T-helper 1 cell treated with Interleukin-12 subunit alpha and Interleukin-12 subunit beta and Interleukin-4 antibody, amounts not matched to agents 30 ng/mL and 1 ng/mL, for 36 hours (primary cell): Measurements from ENCODE around the gene TRIO. TPM values are rescaled to one million over a fixed set of nuclear protein-coding genes. Genes with fewer than 3 reads are reported as not detected.

Experiments
- intact Hi-C: fragments of 100-400 bp; cut with micrococcal nuclease; formaldehyde crosslinking; loops from one replicate; pipeline ENCODE4 v1.15.1; 2024
- total RNA-seq: library from RNA; stranded (reverse); gene quantifications from 2 replicates; pipeline ENCODE4 v1.2.3, GENCODE V29; 2022

TRIO gene
- total RNA-seq, 1 donor from 2014 or later, result 12.9 TPM

DNA sequence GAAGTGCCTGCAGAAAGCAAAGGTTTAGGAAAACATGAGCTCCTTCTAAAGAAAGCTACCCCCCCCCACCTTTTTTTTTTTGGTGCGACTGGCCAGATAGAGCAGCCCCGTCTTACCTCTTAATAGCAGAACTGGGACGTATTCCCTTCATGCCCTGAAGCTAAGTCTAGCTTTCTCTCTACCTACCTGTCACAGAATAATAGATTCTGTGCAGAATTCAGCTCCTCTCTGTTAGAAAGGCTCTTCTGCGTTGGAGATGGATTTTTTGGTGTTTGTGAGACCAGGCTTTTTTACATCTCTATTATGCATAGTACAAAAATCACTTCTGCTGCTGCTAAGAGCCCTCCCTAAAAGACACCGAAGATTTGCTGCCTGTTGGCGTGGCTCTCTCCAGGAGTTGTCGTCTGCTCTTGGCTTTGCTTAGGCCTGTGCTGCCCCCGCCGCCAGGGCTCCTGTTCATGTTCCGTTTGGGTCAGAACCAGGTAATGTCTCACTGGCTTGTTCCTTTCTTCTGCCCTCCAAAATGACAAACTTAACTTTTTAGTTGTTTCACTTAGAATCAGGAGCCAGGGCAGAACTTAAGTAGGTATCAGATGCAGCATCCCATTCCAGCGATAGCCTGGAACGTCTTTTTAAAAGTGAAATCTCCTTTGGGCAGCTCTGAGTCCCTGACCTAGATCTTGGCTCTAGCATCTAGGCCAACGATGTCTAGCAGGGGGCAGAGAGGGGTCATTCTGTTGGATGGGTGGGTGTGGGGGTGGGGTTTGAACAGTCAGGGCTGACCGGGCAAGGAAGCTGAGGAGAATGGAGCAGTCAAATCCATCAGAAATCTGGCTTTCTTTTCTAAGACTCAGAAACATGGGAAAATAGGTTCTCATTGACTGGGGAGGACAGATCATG is 2.5 kb downstream of the TRIO start:
- intact Hi-C loops, result loop anchor here (2.0 to 10.0 kb wide), 5 partner anchors 67 to 849 kb away; no protein-coding TSS in a partner anchor

GRCh38 chr5:14146725-14147124 is 3.6 kb downstream of the TRIO start:
- intact Hi-C loops, result loop anchor here (10.0 kb wide), 4 partner anchors 132 to 848 kb away; no protein-coding TSS in a partner anchor

GRCh38 chr5:14147210-14147609 is 4.1 kb downstream of the TRIO start:
- intact Hi-C loops, result loop anchor here (10.0 kb wide), 4 partner anchors 132 to 848 kb away; no protein-coding TSS in a partner anchor

GRCh38 chr5:14148483-14148882 is 5.3 kb downstream of the TRIO start:
- intact Hi-C loops, result loop anchor here (10.0 kb wide), 4 partner anchors 134 to 846 kb away; no protein-coding TSS in a partner anchor

- intact Hi-C loops, result loop anchor here (10.0 kb wide), 4 partner anchors 134 to 846 kb away; no protein-coding TSS in a partner anchor
Observed at GRCh38 chr5:14148890-14149671, 5.9 kb downstream of the TRIO start.

- intact Hi-C loops, result loop anchor here (10.0 kb wide), 4 partner anchors 135 to 845 kb away; no protein-coding TSS in a partner anchor
Observed at GRCh38 chr5:14149672-14150274, 6.6 kb downstream of the TRIO start.

DNA sequence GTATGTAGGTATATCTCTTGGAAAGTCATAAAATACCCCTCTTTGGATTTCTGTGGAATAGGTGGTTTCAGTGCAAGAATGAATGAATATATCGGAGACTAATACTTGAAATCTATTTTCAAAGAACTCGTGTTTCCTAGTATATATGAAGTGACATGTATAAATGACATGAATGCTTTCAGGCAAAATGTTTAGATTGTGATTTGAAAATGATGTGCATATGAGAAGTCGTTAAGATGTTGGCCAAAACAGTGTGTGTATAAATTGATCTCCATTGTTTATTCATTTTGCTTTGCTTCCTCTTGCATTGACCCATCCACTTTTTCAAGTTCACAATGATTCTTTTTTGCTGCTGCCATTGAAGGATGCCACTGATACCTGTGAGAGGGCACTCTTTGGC is 8.3 kb downstream of the TRIO start:
- intact Hi-C loops, result no loop called here

DNA sequence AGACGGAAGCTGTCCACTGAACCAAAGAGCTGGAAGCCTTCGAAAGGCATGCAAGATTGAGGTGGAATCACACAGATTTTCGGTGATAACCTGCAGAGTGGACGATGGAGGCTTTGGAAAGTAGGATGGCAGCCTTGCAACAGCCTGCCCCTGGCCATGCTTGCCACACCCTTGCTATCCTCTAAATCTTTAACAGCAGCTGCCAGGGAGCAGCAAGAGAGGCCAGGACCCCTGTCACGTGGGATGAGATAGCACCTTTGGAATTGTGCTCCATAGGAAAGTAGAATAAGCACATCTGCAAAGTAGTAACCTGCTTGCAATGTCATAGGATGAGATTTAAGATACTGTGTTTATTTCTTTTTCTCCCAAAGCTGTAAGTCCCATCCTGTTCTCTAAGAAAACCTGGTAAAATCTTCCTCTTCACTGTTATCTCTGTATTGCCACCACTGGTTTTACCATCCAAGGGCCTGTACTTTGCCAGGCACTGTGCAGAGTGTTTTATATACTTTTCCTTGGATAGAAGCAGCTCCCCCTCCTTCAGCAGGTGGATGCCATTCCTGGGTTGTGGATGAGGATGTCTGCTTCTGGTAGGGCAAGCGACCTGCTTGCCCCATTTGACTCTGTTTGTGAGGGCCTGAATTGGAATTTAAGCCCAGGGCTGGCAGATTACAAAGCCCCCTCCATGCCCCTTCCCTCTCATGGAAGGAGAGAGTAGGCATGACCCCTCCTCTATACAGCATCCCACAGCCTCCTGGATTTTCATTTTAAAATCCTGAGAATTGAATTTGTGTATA is 10.1 kb downstream of the TRIO start:
- intact Hi-C loops, result no loop called here

GRCh38 chr5:14153932-14154731 is 11.0 kb downstream of the TRIO start:
- intact Hi-C loops, result no loop called here

- intact Hi-C loops, result no loop called here
Observed at GRCh38 chr5:14155075-14155474, 11.9 kb downstream of the TRIO start.

DNA sequence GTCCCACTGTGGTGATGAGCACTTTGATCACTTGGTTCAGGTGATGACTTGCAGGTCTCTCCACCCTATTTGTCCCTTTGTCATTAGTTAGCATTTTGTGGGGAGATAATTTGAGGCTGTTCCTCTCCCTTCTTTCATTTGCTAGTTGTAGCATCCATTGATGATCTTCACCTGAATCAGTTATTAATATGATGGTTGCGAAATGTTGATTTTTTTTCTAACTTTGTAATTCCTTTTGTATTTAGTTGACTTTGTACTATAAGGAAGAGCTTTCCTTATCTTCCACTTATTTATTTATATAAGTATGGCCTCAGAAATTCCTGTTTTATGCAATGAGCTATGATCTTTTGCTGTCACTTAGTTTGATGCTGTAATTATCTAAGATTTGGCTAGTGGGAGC is 12.6 kb downstream of the TRIO start:
- intact Hi-C loops, result no loop called here

DNA sequence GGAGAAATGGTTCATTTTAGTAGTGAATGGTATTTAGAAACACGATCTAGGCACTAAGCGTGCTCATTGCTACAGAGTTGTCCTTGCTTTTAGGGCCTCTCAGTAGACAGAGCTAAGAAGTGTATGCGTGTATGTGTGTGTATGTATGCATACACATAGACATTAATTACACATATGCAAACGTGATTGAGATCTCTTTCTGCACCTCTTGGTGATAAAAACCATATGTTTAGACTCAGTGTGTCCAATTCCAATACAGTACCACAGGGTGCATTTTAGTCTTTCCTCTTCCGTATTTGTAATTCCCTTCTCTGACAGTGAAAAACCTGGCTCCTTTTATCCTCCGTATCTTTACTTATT is 13.1 kb downstream of the TRIO start:
- intact Hi-C loops, result no loop called here

DNA sequence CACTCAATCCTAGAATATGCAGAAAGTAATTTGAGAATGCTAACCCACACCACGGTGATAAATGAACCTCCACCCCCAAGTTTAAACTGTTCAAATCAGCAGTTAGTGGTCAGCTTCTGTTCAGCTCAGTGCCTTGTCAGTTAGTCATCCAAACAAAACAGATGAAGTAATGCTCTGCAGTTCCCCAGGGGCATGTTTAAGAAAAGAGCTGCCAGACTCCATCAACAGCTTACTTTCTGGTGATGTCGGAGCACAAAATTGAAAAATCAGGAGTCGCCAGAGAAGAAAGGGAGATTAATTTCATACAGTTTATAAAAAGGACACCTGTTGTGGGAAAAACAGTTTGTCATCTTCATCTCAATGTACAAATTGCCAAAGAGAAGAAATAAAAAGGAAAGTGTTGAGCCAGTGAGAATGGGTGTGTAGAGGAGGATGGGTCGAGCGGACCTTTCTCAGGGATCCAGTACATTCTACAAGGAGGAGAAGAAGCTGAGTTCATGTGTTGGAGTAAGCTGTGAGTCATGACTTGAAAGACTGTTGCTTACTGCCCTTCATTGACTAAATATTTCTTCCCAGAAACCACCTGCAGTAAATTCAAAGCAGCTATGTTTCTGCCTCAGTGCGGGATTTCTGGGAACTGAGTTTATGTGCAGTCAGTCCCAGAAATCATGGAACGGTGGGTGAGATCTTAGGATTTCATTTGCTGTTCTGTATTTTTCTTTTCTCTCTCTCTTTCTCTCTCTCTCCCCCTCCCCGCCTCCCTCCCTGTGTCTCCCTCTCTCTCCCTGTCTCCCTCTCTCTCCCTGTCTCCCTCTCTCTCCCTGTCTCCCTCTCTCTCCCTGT is 13.7 kb downstream of the TRIO start:
- intact Hi-C loops, result no loop called here

DNA sequence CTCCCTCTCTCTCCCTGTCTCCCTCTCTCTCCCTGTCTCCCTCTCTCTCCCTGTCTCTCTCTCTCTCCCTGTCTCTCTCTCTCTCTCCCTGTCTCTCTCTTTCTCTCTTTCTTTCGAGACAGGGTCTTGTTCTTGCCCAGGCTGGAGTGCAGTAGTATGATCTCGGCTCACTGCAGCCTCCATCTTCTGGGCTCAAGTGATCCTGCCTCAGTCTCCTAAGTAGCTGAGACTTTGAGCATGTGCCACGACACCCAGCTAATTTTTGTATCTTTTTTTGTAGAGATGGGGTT is 14.3 kb downstream of the TRIO start:
- intact Hi-C loops, result no loop called here

DNA sequence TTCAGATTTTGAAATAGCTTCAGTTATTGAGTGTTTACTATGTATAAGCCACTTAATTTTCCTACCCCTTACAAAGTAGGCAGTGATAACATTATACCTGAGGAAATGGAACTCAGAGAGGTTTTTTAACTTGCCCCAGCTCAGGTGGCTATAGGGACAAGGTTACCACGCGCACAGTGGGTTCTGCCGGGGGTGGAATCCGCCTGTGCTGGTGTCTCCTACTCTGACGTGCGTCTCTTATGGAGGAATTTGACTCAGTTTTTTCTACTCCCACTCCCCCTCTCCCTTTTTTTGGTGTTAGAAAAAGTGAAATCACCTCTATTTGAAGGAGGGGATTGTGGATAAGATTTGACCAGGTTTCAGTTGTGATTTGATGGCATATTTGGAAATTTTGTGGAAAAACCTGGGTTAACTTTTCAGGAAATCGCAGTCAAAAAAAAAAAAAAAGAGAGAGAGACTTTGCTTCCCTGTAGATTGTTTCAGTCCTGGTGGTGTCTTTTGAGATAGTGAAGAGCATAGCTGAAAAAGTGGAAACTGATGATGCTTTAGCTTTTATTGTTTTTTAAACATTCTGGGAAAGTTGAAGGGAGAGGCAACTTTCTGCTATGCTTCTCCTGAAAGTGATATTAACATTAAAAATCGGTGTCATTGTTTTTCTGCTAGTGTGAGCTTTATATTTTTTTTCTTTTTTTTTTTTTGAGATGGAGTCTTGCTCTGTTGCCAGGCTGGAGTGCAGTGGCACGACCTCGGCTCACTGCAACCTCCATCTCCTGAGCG is 15.9 kb downstream of the TRIO start:
- intact Hi-C loops, result no loop called here

- intact Hi-C loops, result no loop called here
Observed at GRCh38 chr5:14161825-14162556, 18.8 kb downstream of the TRIO start.
